PC-9 (cell line): ENCODE data around the gene DENND2D.

Experiments used
- CTCF ChIP-seq: fragments of 200-600 bp; sonication (generic); conservative IDR thresholded peaks from 2 replicates; pipeline ENCODE4 v1.6.1; 2017; ENCODE audit warnings: mixed run types, antibody characterized with exemption, mild to moderate bottlenecking, moderate library complexity
- EZH2 ChIP-seq: fragments of 200-600 bp; sonication (generic); IDR thresholded peaks from 2 replicates; pipeline ENCODE4 v1.8.0; 2017; ENCODE audit warnings: antibody characterized with exemption, low read depth

GRCh38 chr1:111211921-111212320 lies 11.5 kb upstream of the DENND2D start:
- TF ChIP-seq EZH2 = no peak
- TF ChIP-seq CTCF = no peak
